Fibroblast of villous mesenchyme (primary cell): ENCODE measurements around the gene ADAMTS17. TPM values are rescaled to one million over a fixed set of nuclear protein-coding genes. Genes with fewer than 3 reads are reported as not detected.

Source experiments
- DNase-seq: peaks from one replicate; pipeline ENCODE4 v3.0.0-alpha.2; 2010; ENCODE audit warnings: low read depth
- H3K4me3 ChIP-seq: 2 replicates; pipeline ENCODE4 v1.5.1; 2011; ENCODE audit warnings: low read depth, mild to moderate bottlenecking, low read length
- CTCF ChIP-seq: IDR thresholded peaks from 2 replicates; pipeline ENCODE4 v1.5.1; 2012; ENCODE audit warnings: low read depth, mild to moderate bottlenecking, low read length; ENCODE audit not compliant: insufficient read depth
- total RNA-seq: library from RNA; depleted of rRNA; stranded (reverse); fragments of >200 nt; gene quantifications from 2 replicates; pipeline ENCODE4 v1.2.3, GENCODE V29; 2012

Gene ADAMTS17
- total RNA-seq, 1 donor: under 0.01 TPM

GRCh38 chr15:99956820-99957641 lies 384.7 kb downstream of the ADAMTS17 start:
- TF ChIP-seq CTCF: no peak
- no peak for DNase-seq
- no peak overlapping the region for H3K4me3 ChIP-seq

GRCh38 chr15:99956022-99956775 lies 385.6 kb downstream of the ADAMTS17 start:
- H3K4me3 ChIP-seq: no peak overlapping the region
- DNase-seq: no peak
- no peak for TF ChIP-seq CTCF

- no peak for DNase-seq
- TF ChIP-seq CTCF: no peak
- no peak overlapping the region for H3K4me3 ChIP-seq
Measured at GRCh38 chr15:99955532-99955931, 386.2 kb downstream of the ADAMTS17 start.

- TF ChIP-seq CTCF: no peak
- no peak for DNase-seq
- no peak overlapping the region for H3K4me3 ChIP-seq
Measured at GRCh38 chr15:99955181-99955525, 386.6 kb downstream of the ADAMTS17 start.

GRCh38 chr15:99954361-99955180 lies 387.2 kb downstream of the ADAMTS17 start:
- peak; percentile 42 for DNase-seq
- no peak for TF ChIP-seq CTCF
- no peak overlapping the region for H3K4me3 ChIP-seq

GRCh38 chr15:99953886-99954285 lies 387.9 kb downstream of the ADAMTS17 start:
- TF ChIP-seq CTCF: no peak
- H3K4me3 ChIP-seq: no peak overlapping the region
- no peak for DNase-seq
